Cortex of kidney (tissue), 1 donor: ENCODE data around the gene NAT10.

Source experiments
- DNase-seq: peaks from one replicate; lab custom pipeline; 2025; lab: John Stamatoyannopoulos, UW

NAT10 gene

DNA sequence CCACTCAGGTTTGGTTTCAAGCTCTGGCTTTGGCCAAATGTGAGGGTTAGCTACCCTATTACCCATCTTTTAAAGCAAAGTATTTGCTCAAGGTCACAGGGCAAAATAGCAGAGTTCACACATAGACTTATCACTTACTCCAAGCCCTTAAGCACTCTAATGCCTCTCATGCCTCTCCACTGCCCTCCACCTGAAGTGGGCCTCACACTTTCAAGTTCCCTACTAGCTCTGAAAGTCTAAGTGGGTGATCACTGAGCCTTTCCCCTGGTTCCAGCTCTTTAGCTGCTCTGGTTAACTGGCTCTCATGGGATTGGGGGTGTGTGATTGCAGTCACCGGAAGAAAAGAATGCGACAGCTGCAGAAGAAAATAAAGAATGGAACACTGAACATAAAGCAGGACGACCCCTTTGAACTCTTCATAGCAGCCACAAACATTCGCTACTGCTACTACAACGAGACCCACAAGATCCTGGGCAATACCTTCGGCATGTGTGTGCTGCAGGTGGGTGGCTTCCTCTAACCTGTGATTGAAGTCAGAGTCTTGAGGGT, 6.4 kb downstream of the NAT10 start:
- no peak for DNase-seq

DNA sequence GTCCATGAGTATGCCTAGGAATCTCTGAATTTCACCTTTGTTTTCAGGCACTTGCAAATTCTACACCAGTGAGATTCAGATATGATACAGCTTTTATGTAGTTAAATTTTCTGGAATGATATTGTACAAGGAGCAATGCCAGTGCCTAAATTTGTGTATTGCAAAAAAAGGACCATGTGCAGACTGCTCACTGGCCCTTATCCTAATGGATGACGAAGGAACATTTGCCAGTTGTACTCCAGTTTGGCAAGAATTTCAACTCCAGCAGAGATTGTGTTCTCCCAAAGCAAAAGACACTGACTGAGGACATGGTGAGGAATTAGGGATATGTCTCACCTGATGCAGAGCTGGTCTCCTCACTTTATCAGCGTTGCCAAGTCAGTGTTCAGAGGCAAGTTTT, 8.6 kb downstream of the NAT10 start:
- DNase-seq: no peak

DNA sequence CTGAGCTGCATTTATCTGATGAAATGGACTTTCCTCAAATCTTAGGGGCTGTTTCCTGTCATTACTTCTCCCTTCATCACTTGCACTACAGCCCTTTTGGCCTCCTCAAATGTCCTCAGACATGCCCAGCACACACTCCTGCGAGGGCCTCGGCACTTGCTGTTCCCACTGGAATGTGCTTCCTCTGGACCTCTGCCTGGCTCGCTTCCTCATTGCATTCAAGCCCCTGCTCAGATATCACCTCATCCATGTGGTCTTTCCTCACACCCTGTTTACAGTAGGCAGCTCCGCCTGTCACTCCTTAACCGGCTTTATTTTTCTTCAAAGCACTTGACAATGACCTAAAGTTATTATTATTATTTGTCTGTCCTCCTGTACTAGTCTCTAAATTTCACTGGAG, 9.0 kb downstream of the NAT10 start:
- DNase-seq: no peak

DNA sequence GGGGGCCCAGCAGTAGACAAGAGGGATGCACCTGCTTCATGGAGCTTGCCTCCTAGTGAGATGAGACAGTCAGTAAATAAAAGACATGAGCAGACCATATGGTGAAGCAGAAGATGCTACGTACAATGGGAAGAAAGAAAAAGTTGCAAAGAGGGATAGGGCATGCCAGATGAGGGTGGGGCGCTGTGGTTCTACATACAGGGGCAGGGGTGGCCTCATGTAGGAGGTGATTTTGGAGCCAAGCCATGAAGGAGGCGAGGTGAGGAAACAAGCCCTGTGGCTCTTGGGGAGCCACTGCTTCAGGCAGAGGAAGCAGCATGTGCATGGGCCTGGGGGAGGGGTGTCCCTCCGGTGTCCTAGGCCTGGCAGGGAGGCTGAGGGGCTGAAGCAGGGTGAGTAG, 15.2 kb downstream of the NAT10 start:
- DNase-seq: no peak

DNA sequence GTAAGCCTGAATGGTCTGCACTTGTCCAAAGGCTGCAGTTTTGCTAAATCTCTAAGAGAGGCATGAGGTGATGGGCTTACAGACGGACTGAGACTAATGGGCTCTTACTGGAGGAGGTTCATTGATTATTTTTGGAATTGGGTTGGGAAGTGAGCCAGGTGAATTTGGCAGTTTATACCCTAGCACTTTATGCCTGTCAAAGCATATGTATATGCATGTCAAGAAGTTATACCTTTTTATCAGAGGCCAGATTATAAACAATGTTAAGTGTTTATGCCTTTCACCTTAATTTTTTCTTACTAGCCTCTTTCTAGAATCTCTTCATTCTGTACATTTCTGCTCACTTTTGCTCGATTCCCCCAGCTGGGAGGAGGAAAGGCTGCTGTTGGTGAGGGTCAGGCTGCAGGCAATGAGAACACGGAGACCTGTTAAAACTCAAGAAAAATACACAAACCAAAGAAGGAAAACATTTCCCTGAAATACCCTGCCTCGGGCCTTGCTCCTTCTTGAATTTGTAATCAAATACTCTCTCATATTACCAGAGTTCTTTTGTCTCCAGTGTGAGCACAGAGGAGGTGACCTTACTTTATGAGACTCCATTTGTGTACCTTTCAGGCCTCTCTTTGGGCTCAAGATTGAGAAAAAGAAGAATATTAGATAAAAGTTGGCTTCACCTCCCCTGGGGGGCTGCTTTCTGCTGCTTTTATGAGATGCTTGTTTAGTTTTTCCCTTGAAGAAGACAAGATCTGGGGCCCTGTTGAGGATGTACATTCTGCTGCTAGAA, 19.6 kb downstream of the NAT10 start:
- no peak for DNase-seq

DNA sequence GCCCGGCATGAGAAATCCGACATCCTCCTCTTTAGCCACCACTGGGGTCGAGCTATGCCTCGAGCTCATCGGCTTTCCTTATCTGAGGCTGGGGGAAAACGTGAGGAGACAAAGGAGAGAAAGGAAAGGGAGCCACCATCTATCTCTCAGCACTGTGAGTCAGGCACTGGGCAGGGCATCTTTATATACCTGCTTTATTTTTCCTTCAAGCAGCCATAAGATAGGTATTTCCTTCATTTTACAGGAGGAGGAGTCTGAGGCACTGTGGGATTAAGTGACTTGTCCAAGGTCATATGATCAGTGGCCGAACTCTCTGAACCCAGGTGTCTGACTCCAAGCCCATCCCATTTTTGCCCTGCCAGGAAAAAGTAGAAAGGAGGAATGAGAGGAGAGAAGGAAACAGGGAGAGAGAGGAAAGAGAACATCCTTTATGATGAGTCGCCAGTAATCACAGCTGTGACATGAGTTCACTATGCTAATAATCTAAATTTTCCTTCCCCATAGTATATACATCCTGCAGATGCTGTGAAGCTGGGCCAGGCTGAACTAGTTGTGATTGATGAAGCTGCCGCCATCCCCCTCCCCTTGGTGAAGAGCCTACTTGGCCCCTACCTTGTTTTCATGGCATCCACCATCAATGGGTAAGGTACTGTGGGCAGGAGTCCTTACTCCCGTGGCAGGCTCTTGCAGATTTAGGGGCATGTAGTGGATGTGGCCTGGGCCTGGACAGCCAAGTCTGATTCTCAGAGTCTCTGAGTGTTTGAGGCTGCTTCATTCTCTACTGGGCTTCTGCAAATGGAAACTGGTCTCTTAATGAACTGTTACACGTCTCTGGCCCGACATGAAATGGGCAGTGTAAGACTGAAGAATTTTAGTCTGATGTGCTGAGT, 21.8 kb downstream of the NAT10 start:
- no peak for DNase-seq

DNA sequence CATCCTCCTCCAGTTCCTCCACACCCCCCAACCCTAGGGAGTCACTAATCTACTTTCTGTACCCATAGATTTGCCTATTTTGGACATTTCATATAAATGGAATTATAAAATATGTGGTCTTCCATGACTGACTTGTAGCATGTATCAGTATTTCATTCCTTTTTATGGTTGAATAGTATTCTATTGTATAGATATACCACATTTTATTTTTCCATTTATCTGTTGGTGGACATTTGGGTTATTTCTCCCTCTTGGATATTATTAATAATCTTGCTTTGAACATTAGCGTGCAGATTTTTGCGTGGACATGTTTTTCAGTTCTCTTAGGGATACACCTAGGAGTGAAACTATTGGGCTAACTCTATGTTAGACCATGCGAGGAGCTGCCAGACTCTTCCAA, 23.4 kb downstream of the NAT10 start:
- DNase-seq: no peak

DNA sequence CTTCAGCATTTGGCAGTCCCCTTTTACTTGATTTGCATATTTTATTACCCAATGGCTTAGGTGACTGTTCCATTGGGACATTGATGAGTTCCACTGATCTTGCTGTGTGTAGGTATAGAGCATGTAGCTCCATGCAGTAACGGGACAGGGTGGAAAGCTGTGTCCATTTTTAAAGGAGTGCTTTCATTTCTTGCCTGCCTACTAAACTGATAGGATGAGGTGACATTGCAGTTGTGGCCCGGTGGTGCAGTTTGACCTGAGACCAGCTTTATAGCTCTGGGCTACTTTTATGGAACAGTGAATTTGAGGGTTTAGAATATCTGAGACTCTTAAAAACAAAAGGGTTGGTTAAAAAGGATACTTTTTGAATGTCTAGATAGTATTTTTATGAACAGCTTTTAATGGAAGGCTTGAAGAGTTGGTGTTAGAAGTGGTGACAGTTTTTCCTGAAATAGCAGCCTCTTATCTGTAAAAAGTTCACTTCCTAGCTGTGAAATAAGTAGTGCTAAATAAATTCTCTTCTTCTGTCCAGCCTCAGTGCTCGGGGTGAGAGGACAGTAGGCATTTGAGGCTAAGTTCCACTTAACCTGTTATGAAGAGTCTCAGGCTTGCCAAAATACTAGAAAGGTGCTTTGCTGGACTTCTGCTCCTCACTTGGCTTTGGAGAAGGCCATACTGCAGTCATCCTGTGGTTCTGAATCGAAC, 27.0 kb downstream of the NAT10 start:
- no peak for DNase-seq

DNA sequence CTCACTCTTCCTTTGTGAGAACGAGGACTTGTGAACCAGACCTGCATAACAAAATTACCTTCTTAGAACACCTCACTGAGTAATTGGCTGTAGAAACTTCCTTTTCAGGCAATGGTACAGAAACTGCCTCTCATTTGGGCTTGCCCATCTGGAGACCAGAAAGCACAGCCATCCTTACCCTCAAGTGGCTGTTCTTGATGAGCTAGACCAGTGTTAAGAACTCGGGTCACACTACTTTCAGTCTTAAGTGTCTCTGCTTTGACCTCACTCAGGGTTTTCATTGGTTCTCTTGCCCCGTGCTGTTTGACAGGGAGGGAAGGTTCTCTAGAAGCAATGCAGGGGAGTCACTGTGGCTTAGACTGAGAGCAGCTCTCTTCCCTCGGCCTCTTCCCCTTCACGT, 29.3 kb downstream of the NAT10 start:
- DNase-seq: no peak

DNA sequence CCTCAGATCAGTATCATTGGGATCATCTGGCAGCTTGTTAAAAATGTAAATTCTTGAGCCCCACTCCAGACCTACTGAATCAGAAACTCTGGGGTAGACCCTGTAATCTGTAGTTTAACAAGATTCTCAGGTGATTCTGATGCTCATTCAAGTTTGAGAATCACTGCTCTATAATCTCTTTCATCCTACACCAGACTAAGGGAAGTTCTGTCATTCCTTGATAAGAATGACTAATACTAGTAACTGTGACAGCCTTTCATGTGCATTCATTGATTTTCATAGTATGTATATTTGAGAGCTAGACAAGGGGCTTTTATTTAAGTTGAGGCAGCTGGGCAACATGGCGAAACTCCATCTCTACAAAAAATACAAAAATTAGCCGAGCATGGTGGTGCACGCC, 30.0 kb downstream of the NAT10 start:
- DNase-seq: no peak

DNA sequence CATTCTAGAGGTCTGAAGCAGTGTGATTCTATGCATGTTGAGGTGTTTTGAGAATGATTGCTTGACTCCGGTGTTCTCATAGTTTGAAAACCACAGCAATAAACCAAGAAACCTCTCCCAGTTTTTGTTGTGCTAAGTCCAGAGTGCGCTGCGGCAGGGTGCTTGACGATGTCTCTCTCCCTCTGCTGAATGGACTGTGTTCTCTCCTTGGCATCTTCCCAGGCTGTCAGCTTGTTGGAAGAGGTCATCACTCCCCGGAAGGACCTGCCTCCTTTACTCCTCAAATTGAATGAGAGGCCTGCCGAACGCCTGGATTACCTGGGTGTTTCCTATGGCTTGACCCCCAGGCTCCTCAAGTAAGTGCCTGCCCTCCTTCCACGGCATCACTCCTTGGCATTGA, 31.0 kb downstream of the NAT10 start:
- DNase-seq: no peak

DNA sequence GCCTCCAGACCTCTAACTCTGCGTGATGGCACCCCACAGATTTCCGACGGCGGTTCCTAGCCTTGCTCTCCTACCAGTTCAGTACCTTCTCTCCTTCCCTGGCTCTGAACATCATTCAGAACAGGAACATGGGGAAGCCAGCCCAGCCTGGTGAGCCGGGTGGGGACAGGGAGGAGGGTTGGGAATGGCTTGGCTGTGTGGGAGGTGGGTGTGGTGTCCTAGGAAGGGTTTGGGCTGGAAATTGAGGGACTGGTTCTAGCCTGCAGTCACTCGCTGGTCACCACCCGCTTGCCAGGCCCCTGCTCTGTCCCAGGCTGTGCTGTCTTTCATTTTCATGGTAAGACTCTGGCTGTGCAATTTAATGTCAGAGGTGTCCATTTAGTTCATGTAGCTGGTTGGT, 33.9 kb downstream of the NAT10 start:
- no peak for DNase-seq

DNA sequence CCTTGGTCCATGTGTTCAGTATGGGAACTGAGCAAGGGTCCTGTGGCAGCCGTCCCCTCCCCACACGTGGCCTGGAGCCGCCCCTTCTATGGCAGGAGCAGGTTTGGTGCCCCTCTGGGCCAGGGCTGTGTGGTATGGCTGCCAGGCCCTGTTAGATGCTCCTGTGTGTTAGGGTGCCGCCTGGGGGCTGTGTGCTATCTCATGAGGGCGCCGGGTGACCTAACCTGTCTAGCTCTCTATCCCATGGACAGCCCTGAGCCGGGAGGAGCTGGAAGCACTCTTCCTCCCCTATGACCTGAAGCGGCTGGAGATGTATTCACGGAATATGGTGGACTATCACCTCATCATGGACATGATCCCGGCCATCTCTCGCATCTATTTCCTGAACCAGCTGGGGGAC, 34.7 kb downstream of the NAT10 start:
- no peak for DNase-seq

DNA sequence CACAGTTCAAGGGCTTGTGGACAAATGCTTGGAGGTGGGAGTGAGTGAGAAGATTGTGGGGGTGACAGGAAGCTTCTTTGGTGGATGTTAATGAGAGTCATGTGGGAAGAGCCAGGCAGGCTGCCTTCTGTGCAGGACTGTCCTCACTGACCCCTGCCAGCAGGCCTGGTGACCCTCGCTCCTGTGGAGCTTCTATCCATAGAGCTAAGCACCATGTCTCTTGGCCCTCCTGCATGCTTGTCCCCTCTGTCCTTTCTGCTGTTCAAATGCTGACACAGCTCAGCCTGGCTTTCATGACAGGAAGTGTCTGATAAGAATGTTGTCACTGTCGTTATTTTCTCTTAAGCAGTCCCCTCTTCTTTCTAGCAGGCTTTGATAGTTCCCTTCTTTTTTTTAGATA, 37.6 kb downstream of the NAT10 start:
- no peak for DNase-seq

DNA sequence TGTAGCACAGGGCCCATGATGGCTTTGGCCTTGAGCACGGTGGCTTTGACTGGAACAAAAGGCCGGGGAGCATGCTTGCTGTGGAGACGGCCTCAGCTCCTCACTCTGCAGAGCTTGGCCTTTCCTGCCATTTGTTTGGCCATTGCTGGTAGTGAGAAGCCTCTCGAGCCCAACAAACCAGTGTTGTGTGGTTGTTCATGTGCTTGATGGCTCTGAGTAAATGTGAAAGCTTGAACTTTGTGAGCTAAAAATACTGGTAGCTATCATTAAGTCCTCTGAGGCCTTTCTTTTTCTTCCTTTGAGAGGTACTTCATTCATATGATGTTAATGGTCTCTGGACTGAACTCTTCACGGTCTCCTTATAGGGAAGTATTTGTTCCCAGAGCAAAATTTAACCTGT, 39.6 kb downstream of the NAT10 start:
- DNase-seq: no peak

DNA sequence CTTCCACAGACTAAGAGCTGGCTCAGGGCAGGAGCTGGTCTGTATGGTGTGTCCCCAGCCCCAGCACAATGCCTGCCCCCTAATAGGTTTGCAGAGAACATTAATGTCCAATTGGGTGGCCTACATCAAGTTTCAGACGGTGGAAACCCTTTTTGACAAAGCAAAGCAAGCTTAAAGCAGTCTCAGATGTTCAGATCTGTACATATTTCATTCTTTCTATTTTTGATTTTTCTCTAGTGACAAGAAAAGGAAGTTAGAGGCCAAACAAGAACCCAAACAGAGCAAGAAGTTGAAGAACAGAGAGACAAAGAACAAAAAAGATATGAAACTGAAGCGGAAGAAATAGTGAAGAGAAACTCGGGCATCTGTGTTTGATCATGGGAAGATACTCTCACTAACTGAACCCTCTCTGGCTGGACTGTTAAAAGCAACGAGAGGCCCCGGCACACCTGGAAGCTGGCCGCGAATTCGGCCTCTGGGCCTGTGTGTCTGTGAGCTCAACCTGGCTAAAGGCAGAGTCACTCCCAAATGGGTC, 40.5 kb downstream of the NAT10 start:
- no peak for DNase-seq

DNA sequence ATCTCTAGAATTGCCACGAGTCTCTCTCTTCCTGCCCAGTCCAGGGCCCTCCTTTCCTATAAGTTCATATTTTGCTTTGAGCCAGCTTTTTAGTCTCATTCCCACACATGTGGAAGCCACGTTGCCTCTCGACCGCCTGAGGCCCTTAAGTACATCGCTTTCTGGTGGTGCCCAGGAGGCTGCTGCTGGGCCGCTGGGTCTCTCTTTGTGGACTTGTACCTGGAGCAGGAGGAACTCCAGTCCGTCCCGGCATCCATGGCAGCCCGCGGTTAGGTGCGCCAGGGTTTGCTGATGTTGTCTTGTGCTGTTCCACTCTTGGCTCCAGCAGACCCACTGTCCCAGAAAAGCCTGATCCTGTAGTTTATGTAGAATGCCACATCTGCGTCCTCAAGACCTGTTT, 41.0 kb downstream of the NAT10 start:
- DNase-seq: no peak

DNA sequence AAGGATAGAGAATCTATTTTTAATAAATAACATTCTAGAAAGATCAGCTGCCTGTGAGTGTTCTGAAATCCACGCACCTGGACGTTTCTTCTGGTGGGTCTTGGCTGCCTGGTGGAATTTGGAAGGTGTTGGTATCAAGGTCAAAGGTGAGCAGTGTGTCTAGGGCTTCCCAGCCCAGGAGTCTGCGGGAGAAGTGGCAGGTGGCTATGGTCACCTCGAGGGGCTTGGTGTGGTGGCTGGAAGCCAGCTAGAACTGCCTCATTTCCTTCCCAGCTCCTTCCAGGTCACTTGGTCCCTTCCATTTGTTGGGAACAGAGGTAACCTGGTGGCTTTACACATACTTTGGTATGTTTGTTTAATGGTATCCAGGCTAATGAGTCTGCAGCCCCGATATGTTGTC, 41.4 kb downstream of the NAT10 start:
- DNase-seq: no peak

DNA sequence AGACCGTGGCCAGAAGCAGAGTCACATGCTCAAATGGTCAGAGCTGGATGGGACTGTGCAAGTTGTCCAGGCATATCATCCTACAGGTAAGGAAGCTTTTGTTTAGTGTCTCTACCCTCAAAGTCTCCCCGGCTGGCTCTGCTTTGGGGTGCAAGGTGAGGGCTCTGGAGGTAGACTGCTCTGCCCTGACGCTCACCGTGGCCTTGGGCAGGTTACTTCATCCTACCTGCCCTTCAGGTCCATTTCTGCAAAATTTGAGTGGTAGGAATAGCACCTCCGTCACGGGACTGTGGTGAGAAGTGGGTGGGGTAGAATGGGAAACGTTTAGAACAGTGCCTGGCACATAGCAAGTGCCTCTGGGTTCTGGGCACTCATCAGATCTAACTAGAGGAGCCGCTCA, 42.2 kb downstream of the NAT10 start:
- DNase-seq: no peak

DNA sequence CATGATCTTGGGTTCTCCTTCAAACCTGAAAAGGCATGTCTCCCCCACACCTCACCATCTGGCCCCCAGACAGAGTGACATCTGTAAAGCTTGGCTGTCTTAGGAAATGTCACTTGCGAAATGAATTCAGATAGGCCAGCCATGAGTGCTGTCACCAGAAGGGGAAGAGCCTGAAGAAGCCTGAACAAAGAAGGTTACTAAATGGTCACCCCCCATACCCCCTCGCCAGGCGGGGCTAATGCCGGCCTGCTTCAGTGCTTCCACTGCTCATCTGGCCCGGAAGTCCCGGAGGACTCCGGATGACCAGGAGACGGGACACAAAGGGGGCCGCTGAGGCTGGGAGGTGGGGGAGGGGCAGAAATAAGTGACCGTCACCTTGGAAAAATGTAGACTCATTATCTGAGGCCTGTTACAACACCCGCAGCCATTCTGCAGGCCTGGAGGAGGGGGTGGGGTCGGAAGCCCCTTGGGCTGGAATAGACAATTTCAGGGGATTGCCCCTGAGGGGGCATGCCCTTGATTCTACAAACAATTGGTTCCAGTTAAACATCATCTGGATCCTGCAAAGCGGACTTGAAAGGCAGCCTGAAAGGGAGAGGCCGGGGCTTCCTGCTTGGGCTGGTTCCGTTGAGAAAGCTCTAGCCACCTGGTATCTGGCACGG, 43.2 kb downstream of the NAT10 start:
- DNase-seq: no peak

DNA sequence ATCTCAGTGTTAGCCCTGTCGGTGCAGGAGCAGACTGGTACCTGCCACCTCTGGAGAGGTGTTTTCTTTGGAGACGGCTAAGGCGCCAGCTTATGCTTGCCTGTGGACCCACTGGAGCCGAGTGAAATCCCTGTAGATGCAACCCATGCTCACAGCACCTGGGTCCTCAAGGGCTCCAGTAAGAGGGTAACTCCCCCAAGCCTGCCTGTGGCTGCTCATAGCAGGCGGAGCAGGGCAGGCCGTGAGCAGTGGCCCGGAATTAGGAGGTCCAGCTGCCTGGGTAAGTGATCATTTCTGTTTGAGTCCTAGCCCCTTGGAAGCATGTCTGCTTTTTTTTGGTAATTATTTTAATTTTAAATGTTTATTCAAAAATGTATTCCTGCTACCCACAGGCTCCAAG, 43.8 kb downstream of the NAT10 start:
- no peak for DNase-seq

DNA sequence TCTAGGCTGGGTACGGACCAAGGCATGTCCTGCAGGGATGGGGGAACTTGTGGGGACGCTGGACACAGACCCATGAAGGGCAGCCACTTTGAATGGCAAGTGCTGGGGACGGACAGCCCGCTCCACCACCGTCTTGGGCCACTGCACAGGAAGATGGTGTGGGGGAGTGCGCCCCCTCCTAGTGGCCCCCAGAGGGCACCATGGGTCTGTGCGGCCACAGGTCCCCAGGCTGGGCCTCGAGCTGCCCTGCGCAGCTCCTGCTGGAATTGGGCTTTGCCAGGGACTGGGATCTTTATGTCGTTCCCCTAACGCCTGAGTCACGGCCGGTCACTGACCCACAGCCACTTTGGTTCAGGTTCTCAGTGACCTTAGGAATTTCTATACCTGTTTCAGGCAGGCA, 44.4 kb downstream of the NAT10 start:
- DNase-seq: no peak
